HG03139 (cell line): Measurements from ENCODE around the gene PSMD13.
A peak's percentile ranks its signal among the peaks of the same experiment; 100 is the strongest.
"Not testable (repeated sequence)": the region's sequence is repeated elsewhere in the genome, so short reads cannot be mapped to it uniquely, and the experiment has no call there.

ENCODE experiments used
- ATAC-seq: cut with Tn5 transposase; IDR thresholded peaks from one replicate; pipeline ENCODE4 v1.9.1; 2021; ENCODE audit not compliant: unreplicated experiment

The PSMD13 gene

GRCh38 chr11:216081-216974 is 20.4 kb upstream of the PSMD13 start:
- ATAC-seq = no peak

DNA sequence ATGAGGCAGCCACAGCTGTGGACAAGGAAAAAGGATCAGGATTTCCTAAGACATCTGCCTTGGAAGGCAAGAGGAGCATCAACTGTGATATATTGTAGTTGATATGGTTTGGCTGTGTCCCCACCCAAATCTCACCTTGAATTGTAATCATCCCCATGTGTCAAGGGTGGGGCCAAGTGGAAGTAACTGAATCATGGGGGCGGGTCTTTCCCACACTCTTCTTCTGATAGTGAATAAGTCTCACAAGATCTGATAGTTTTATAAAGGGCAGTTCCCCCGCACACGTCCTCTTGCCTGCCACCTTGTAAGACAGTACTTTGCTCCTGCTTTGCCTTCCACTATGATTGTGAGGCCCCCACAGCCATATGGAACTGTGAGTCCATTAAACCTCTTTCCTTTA is 19.1 kb upstream of the PSMD13 start:
- ATAC-seq = no peak

DNA sequence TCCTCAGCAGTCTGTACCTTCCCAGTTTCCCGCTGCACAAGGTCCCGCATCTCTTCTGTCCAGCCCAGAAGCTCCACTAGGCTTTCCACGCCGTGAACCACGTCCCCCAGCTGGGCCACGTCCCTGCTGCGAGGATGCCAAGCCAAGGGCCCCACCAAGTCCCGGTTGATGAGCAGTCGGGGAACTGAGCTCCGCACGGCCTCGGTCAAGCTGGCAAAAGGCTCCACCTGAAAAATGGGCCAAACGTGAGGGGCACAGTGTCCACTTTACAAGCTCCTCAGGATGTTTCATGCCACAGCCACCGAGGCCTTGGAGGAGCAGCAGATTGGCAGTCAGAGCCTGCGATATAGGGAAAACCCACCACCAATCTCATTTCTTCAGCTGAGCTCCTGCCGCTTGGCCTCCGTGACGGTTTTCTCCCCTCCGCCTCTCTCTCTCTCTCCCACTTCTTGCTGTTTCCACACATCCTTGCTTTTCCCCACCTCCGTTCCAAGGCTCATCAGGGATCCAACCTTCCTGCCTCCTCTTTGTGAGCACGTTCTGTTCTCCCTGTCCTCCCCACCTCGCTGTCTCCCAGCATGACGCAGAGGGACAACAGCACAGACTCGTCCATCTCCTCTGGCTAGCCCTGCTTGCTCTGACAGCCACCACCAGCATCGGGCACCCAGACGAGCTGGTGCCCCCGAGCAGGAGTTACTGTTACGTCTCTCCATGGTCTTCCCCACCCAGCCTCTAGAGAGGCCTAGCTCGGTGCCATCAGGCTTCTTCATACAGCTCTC is 17.8 kb upstream of the PSMD13 start:
- no peak for ATAC-seq

- ATAC-seq = not testable (repeated sequence)
Observed at GRCh38 chr11:220641-221215, 16.0 kb upstream of the PSMD13 start.

DNA sequence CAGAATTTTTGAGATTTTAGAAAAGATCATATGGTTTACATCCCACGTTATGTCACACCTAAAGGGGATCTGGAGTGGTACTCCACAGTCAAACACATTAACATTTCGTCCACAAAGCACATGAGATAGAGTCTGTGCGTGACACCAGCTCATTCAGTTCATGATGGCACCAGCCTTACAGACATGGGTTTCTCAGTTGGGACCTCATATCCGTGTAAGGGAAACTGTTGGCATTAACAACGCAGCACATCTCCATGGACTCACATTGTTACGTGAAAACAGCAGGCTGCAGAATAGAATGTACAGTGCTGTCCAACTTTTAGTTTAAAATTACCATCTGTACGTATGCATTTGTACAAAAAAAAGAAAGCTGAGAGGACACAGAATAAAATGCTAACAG is 15.2 kb upstream of the PSMD13 start:
- no peak for ATAC-seq

DNA sequence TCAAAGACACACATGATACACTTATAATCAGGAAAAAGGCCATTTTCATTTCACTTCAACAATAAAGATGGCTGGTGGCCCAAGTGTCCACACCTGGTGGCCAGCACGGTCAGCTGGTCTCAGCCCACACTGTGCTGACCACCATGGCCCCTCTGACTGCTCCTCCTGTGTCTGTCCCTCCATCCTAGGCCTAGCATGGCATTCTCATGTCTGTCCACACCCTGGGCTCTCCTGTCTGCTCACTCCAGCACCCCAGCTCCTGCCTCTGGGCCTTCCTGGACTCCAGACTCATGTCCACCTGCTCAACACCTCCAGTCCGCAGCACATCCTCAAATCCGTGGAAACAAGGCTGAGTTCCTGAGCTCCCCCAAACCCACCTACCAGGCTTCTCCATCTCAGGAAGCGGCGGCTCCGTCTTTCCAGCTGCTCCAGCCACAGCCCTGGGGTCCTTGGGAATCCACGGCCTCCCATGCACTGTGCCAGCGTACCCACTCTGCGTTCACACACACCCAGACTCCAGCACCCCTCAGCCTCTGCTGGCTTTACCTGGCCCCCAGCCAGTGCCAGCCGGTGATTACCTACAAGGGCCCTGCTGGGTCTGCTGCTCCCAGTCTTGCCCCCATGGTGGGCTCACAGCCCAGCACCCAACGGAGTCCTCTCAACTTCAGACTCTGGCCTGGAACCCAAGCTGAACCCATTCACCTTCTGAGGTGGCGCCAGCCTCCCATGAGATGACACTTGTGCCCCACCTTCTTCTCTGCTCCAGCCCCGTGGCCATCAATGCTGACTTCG is 14.6 kb upstream of the PSMD13 start:
- ATAC-seq = no peak

DNA sequence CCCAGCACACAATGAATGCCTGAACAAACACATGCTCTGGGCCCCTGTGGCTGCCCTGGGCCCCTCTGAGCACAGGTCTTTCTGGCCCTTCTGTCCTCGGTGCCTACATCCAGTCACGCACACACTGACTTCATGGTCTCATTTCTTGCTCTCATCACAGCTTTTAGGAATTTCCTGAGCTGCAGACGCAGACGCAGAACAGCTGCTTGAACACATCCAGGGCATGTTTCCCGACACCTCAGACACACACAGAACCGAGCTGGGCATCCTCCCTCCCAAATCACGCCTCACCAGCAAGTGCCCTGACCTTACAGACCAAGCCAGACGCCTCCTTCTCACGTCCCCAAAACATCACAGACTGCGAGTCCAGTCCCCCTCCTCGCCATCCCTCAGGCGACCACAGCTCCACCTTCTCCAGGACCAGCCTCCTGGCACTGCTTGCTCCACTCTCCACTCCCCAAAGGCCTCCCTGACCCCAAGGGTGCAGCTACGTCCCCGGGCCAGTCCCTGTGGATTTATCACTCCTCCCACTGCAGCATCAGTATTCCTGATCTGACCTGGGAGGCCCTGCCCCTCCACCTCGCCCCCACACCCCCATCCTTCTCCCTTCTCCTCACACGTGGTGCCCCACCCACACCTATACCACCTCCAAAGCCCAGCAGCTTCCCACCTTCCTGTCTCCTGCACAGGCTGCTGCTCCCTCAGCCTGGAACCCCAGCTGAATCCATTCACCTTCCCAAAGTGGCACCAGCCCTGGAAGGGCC is 13.6 kb upstream of the PSMD13 start:
- no peak for ATAC-seq

GRCh38 chr11:223884-224283 is 12.9 kb upstream of the PSMD13 start:
- no peak for ATAC-seq

DNA sequence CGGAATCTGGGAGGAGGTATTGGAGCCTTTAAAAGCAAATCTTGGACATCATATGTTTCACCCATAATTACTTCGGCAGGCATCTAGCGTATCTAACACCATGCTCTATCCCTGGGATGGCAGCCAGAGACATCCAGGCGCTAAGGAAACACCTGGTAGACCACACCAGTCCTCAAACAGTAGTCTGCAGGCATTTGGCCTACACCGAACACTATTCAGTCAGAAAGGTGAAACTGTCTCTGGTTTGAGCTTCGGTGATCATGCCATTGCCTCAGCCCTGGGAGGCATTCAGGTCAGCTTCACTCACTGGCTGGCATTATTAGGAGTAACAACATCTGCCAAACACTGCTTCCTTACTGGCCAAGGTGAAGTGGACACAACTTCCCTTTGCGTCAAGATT is 12.4 kb upstream of the PSMD13 start:
- no peak for ATAC-seq

GRCh38 chr11:225734-226453 is 10.9 kb upstream of the PSMD13 start:
- ATAC-seq = no peak

DNA sequence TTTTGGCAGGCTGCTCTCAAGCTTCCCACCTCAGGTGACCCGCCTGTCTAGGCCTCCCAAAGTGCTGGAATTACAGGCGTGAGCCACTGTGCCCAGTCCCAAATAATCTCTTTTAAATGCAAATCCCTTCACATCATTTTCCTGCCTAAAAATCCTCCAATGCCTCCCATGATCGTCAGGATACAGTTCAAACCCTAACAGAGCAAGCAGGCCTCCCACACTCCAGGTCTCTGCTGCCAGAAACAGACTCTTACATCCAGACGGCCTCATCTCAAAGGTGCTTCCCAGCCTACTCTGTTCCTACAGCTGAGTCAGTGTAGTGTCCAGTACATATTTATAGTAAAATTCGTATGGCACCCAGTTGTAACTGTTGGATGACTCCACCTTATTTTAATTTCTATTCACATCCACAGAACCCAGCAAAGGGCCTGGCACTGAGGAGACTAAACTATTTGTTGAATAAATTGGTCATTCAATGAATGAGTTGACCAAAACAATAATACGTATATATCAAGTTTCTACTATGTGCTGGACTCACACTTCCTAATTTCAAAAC is 8.9 kb upstream of the PSMD13 start:
- ATAC-seq = no peak

DNA sequence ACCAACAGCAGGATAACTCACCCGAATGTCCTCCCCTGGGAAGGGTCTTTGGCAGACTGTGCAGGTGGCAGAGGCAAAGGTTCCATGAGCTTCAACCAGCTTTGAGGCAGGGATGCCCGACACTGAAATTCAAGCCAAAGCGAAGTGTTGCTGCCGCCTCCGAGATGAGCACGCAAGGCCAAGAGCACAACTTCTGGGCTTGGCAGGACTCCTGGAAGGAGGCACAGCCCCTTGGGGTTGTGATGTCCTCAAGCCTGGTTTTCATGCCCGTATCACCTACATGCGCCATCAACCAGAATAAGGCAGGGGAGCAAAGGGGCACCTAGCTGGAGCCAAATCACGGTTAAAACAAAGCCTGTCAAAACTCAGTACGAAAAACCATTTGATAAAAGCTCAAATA is 6.3 kb upstream of the PSMD13 start:
- no peak for ATAC-seq

- no peak for ATAC-seq
Observed at GRCh38 chr11:232783-233565, 3.8 kb upstream of the PSMD13 start.

- ATAC-seq = no peak
Observed at GRCh38 chr11:235180-235579, 1.6 kb upstream of the PSMD13 start.

GRCh38 chr11:235609-235996 is 1.2 kb upstream of the PSMD13 start:
- ATAC-seq = peak; percentile 4

DNA sequence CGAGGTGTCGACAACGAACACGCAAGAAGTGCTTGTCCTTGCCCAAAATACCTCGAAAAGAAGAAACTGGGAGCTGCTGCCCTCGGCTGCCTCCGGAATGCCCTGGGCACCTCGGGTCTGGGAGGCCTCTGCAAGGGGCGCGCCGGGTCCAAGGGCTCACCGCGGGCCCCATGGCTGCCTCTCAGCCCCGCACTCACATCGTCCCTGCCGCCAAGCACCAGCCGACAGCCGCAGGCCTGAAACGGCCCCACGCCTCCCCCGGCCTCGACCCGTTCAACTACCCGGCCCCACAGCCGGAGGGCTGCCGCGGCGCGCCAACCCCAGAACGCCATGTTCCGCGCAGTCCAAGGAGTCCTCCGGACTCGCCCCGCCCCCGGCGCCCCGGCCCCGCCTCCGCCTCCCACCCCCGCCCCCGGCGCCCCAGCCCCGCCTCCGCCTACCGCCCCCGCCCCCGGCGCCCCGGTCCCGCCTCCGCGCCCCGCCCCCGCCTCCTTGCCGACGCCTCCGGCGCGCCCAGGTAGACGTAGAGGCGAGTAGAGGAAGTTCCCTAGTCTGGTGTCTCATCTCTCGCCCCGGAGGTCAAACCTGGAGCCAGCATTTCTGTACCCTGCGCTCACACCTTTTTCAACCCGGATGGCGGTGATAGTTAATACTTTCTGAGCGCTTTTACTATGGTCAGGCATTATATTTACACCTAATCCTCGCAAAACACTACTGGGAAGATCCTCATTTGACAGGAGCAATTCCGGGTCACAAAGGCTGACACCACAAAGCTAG is 591 bp upstream of the PSMD13 start, which contains the start of gene SIRT3:
Gene SIRT3 (minus strand): TSS at position 346 of the 777 bp plus-strand sequence. CDS start 14 bp downstream, at position 332.
- peak; percentile 63 for ATAC-seq

DNA sequence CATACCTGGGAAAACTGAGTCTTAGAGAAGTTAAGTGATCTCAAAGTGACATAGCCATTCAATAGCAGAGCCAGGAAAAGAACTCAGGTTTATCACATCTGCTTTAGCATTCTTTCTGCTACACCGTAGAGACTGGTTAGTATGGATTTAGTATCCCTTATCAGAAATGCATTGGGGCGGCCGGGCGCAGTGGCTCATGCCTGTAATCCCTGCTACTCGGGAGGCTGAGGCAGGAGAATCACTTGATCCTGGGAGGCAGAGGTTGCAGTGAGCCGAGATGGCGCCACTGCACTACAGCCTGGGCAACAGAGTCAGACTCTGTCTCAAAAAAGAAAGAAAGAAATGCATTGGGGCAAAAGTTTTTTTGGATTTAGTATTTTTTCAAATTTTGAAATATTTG is 1.6 kb downstream of the PSMD13 start:
- not testable (repeated sequence) for ATAC-seq

GRCh38 chr11:240315-240714 is 3.5 kb downstream of the PSMD13 start:
- no peak for ATAC-seq
